Ammon's horn (tissue), 1 donor: ENCODE data around the gene CTDP1.

ENCODE experiments used
- DNase-seq: peaks from one replicate; pipeline ENCODE4 v3.0.0-alpha.2; 2016; ENCODE audit warnings: low spot score

Gene CTDP1

GRCh38 chr18:79782566-79783308 is 103.1 kb downstream of the CTDP1 start:
- DNase-seq, result no peak

- no peak for DNase-seq
Observed at GRCh38 chr18:79784071-79784913, 104.7 kb downstream of the CTDP1 start.

GRCh38 chr18:79784965-79785770 is 105.6 kb downstream of the CTDP1 start:
- no peak for DNase-seq

- DNase-seq, result no peak
Observed at GRCh38 chr18:79785831-79786230, 106.2 kb downstream of the CTDP1 start.

GRCh38 chr18:79786304-79786703 is 106.7 kb downstream of the CTDP1 start:
- no peak for DNase-seq

- no peak for DNase-seq
Observed at GRCh38 chr18:79786786-79787526, 107.4 kb downstream of the CTDP1 start.

GRCh38 chr18:79787527-79787864 is 107.9 kb downstream of the CTDP1 start:
- DNase-seq, result no peak

GRCh38 chr18:79787865-79788733 is 108.5 kb downstream of the CTDP1 start:
- no peak for DNase-seq

- DNase-seq, result no peak
Observed at GRCh38 chr18:79788734-79789085, 109.1 kb downstream of the CTDP1 start.

- DNase-seq, result no peak
Observed at GRCh38 chr18:79789091-79789891, 109.7 kb downstream of the CTDP1 start.

GRCh38 chr18:79789901-79790890 is 110.6 kb downstream of the CTDP1 start:
- DNase-seq, result no peak

GRCh38 chr18:79790996-79791972 is 111.7 kb downstream of the CTDP1 start:
- DNase-seq, result no peak

GRCh38 chr18:79792096-79792987 is 112.7 kb downstream of the CTDP1 start:
- DNase-seq, result no peak

- no peak for DNase-seq
Observed at GRCh38 chr18:79792988-79793355, 113.4 kb downstream of the CTDP1 start.

GRCh38 chr18:79794846-79795245 is 115.2 kb downstream of the CTDP1 start:
- no peak for DNase-seq

- DNase-seq, result no peak
Observed at GRCh38 chr18:79795446-79795845, 115.8 kb downstream of the CTDP1 start.

- no peak for DNase-seq
Observed at GRCh38 chr18:79796016-79796415, 116.4 kb downstream of the CTDP1 start.
